IMR-90 (cell line): Measurements from ENCODE around the gene CPNE4.

Source experiments
- FOS ChIP-seq: fragments of 150-350 bp; IDR thresholded peaks from 2 replicates; pipeline ENCODE4 v1.6.1; 2016; ENCODE audit warnings: low read depth, low read length
- RAD21 ChIP-seq: IDR thresholded peaks from 2 replicates; pipeline ENCODE4 v1.6.1; 2012; ENCODE audit warnings: low read length, improper control_type of control experiment
- RCOR1 ChIP-seq: IDR thresholded peaks from 2 replicates; pipeline ENCODE4 v1.6.1; 2012; ENCODE audit warnings: mild to moderate bottlenecking, low read length, improper control_type of control experiment; ENCODE audit not compliant: insufficient replicate concordance
- TF ChIP-seq, protein P1 (sequence below): conservative IDR thresholded peaks from 2 replicates; pipeline ENCODE4 v1.5.1; 2012; ENCODE audit warnings: mild to moderate bottlenecking, low read depth, low read length, improper control_type of control experiment
- TF ChIP-seq, protein P2 (sequence below): fragments of 150-350 bp; IDR thresholded peaks from 2 replicates; pipeline ENCODE4 v1.6.1; 2016; ENCODE audit warnings: low read depth, mild to moderate bottlenecking, low read length, moderate library complexity, borderline replicate concordance

DNA sequence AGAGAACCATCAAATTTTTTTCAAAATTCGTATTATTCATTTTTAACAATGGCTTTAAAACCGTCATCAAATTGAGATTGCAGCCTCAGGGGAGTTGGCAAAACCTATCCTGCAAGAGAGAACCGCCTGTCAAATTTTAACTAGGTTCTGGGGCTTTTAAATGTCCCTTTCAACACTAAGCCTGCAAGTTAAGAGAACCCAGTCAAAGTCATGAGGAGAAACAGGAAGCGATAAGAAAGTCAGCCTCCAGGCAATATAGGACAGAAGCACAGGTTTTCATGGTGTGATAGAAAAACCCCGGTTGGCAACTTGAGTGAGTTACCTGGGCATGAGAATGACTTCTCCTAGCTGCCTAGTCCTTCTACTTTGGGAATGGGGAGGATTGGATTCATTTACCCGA is 59.8 kb downstream of the CPNE4 start:
- TF ChIP-seq, protein P1, sequence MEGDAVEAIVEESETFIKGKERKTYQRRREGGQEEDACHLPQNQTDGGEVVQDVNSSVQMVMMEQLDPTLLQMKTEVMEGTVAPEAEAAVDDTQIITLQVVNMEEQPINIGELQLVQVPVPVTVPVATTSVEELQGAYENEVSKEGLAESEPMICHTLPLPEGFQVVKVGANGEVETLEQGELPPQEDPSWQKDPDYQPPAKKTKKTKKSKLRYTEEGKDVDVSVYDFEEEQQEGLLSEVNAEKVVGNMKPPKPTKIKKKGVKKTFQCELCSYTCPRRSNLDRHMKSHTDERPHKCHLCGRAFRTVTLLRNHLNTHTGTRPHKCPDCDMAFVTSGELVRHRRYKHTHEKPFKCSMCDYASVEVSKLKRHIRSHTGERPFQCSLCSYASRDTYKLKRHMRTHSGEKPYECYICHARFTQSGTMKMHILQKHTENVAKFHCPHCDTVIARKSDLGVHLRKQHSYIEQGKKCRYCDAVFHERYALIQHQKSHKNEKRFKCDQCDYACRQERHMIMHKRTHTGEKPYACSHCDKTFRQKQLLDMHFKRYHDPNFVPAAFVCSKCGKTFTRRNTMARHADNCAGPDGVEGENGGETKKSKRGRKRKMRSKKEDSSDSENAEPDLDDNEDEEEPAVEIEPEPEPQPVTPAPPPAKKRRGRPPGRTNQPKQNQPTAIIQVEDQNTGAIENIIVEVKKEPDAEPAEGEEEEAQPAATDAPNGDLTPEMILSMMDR: no peak
- TF ChIP-seq, protein P2, sequence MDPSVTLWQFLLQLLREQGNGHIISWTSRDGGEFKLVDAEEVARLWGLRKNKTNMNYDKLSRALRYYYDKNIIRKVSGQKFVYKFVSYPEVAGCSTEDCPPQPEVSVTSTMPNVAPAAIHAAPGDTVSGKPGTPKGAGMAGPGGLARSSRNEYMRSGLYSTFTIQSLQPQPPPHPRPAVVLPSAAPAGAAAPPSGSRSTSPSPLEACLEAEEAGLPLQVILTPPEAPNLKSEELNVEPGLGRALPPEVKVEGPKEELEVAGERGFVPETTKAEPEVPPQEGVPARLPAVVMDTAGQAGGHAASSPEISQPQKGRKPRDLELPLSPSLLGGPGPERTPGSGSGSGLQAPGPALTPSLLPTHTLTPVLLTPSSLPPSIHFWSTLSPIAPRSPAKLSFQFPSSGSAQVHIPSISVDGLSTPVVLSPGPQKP: no peak
- TF ChIP-seq RAD21 (no peak), FOS (no peak), RCOR1 (no peak)
